CD4-positive, CD25-positive, alpha-beta regulatory T cell (primary cell): ENCODE results near the gene NUFIP1. TPM values are rescaled to one million over a fixed set of nuclear protein-coding genes. Genes with fewer than 3 reads are reported as not detected.
"Not testable (repeated sequence)": the region's sequence is repeated elsewhere in the genome, so short reads cannot be mapped to it uniquely, and the experiment has no call there.

Experiments used
- ATAC-seq, 2 donors: fragments of 150-1000 bp; cut with Tn5 transposase; one replicate each; pipeline ENCODE4 v1.10.0; 2021; ENCODE audit warnings: low read depth in 2 of 2, moderate number of reproducible peaks in 2 of 2, moderate library complexity in 1 of 2
- DNase-seq, 3 donors: peaks; one replicate each; pipeline versions ENCODE4 v3.0.0 to v3.0.0-alpha.2; 2012 to 2022; ENCODE audit warnings: mixed read lengths in 1 of 3
- H3K27ac ChIP-seq: one replicate; pipeline ENCODE4 v1.7.0; 2013; ENCODE audit warnings: mild to moderate bottlenecking, low read length; ENCODE audit not compliant: insufficient read depth, poor library complexity, severe bottlenecking
- H3K27me3 ChIP-seq: one replicate; pipeline ENCODE4 v1.7.0; 2013; ENCODE audit warnings: low read length; ENCODE audit not compliant: control insufficient read depth, insufficient read depth
- H3K36me3 ChIP-seq: one replicate; pipeline ENCODE4 v1.7.0; 2013; ENCODE audit warnings: mild to moderate bottlenecking, low read length, moderate library complexity; ENCODE audit not compliant: control insufficient read depth, insufficient read depth
- H3K4me1 ChIP-seq: 2 replicates; pipeline ENCODE4 v1.7.0; 2013; ENCODE audit warnings: mild to moderate bottlenecking, low read length; ENCODE audit not compliant: insufficient read depth, control insufficient read depth, poor library complexity, severe bottlenecking
- H3K4me3 ChIP-seq: one replicate; pipeline ENCODE4 v1.7.0; 2013; ENCODE audit warnings: low read depth, mild to moderate bottlenecking, low read length, moderate library complexity
- H3K9me3 ChIP-seq, 2 experiments: 1 replicate in 1 of 2; 2 replicates in 1 of 2; pipeline ENCODE4 v1.7.0; 2013; ENCODE audit warnings: low read length in 2 of 2, mild to moderate bottlenecking in 1 of 2, moderate library complexity in 1 of 2; ENCODE audit not compliant: control insufficient read depth in 2 of 2
- H3K27ac Mint-ChIP-seq, 3 donors: one replicate each; pipeline ENCODE4 v1.8.0; 2020 to 2022; ENCODE audit warnings: mild to moderate bottlenecking in 3 of 3, mixed read lengths in 3 of 3, moderate library complexity in 2 of 3
- H3K27me3 Mint-ChIP-seq: one replicate; pipeline ENCODE4 v1.8.0; 2022; ENCODE audit warnings: mild to moderate bottlenecking, mixed read lengths
- H3K36me3 Mint-ChIP-seq: one replicate; pipeline ENCODE4 v1.8.0; 2020; ENCODE audit warnings: mixed read lengths
- H3K4me1 Mint-ChIP-seq, 4 donors: one replicate each; pipeline ENCODE4 v1.8.0; 2020 to 2022; ENCODE audit warnings: mixed read lengths in 4 of 4, mild to moderate bottlenecking in 1 of 4
- H3K4me3 Mint-ChIP-seq, 4 donors: one replicate each; pipeline ENCODE4 v1.8.0; 2020 to 2022; ENCODE audit warnings: mild to moderate bottlenecking in 4 of 4, mixed read lengths in 4 of 4, moderate library complexity in 3 of 4
- H3K9me3 Mint-ChIP-seq, 7 donors: one replicate each; pipeline ENCODE4 v1.8.0; 2020 to 2022; ENCODE audit warnings: mixed read lengths in 7 of 7, mild to moderate bottlenecking in 3 of 7, moderate library complexity in 2 of 7
- polyA plus RNA-seq, 4 donors: library from polyadenylated mRNA; unstranded; fragments of 300-500 nt; fragmentation: Illumina TruSeq; gene quantifications; one replicate each; pipeline ENCODE4 v1.2.3, GENCODE V29; 2021
- total RNA-seq: library from RNA; stranded (reverse); gene quantifications from one replicate; pipeline ENCODE4 v1.2.3, GENCODE V29; 2022

The NUFIP1 gene
- 4.8 TPM for total RNA-seq
- polyA plus RNA-seq: 1 to 10 TPM; 4.0 to 4.2 (median 4.1) TPM

GRCh38 chr13:44989071-44989889 is at the start of gene NUFIP1, which contains the start of gene GPALPP1:
Gene NUFIP1, minus strand, starts transcription at chr13:44989471. Its CDS starts 35 bp downstream, at chr13:44989436.
Gene GPALPP1, plus strand, starts transcription at chr13:44989538. Its CDS starts 117 bp downstream, at chr13:44989655.
- Histone ChIP-seq H3K4me1 (peaks cover 27% of the 10 kb centered on the region), H3K36me3 (peaks cover 5% of the 10 kb centered on the region), H3K4me3 (peak within 1 kb of the TSS; percentile 94), H3K9me3 (no peaks in the 10 kb centered on the region), H3K27me3 (no peaks in the 10 kb centered on the region), H3K27ac (peak within 1 kb of the TSS; percentile 84)
- Mint-ChIP-seq H3K36me3 (peaks cover 11% of the 10 kb centered on the region), H3K4me1 (peaks cover 16 to 71% (median 57%) of the 10 kb centered on the region in 4 donors), H3K4me3 (peak within 1 kb of the TSS; percentile 99 to 100 (median 100)), H3K27me3 (peaks cover 7% of the 10 kb centered on the region), H3K9me3 (no peaks in the 10 kb centered on the region), H3K27ac (peak within 1 kb of the TSS; percentile 94 to 99 (median 98))
- DNase-seq: peak; percentile 88 to 94 (median 92)
- ATAC-seq: peak; percentile 98 to 99

- no peaks in the 10 kb centered on the region for H3K27me3 Mint-ChIP-seq
- H3K36me3 Mint-ChIP-seq: peaks cover 10% of the 10 kb centered on the region
- ATAC-seq (no peak), DNase-seq (no peak)
- no peak overlapping the region for H3K4me3 Mint-ChIP-seq
- H3K36me3 ChIP-seq: peaks cover 6% of the 10 kb centered on the region
- peaks cover 0 to 6% (median 3%) of the 10 kb centered on the region in 4 donors for H3K4me1 Mint-ChIP-seq
- H3K27me3 ChIP-seq: no peaks in the 10 kb centered on the region
- no peaks in the 10 kb centered on the region for H3K9me3 ChIP-seq
- H3K9me3 Mint-ChIP-seq: no peaks in the 10 kb centered on the region
- no peaks in the 10 kb centered on the region for H3K4me1 ChIP-seq
- no peak overlapping the region for H3K27ac ChIP-seq
- no peak overlapping the region for H3K4me3 ChIP-seq
- H3K27ac Mint-ChIP-seq: peak overlapping the region in 1 of 3 donors; percentile 47
These were observed 46.9 kb upstream of the NUFIP1 start for GRCh38 chr13:45036206-45036605.

DNA sequence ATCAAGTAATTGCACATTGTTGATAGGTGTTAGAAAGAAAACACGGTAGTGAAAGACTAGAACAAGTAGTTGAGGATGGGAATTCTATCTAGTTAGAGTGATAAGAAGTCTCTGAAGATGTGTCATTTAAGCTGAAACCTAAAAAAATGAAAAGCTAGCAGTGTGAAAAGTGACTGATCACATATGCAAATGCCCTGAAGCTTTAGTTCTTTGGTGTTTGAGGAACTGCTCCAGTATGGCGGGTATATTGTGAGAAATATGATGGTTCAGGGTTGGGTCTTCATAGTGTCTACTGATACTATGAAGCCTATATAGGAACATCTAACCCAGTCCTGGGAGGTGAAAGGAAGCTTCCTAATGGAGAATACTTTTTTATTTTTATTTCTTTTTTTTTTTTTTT is 45.1 kb upstream of the NUFIP1 start:
- DNase-seq (no peak), ATAC-seq (no peak)
- Histone ChIP-seq H3K9me3 (no peaks in the 10 kb centered on the region), H3K4me1 (no peaks in the 10 kb centered on the region), H3K27ac (no peak overlapping the region), H3K27me3 (no peaks in the 10 kb centered on the region), H3K36me3 (peaks cover 11% of the 10 kb centered on the region), H3K4me3 (no peak overlapping the region)
- no peaks in the 10 kb centered on the region for H3K9me3 Mint-ChIP-seq
- no peak overlapping the region for H3K27ac Mint-ChIP-seq
- peaks cover 14% of the 10 kb centered on the region for H3K36me3 Mint-ChIP-seq
- H3K4me3 Mint-ChIP-seq: no peak overlapping the region
- H3K4me1 Mint-ChIP-seq: no peaks in the 10 kb centered on the region
- H3K27me3 Mint-ChIP-seq: no peaks in the 10 kb centered on the region

GRCh38 chr13:45024847-45025246 is 35.6 kb upstream of the NUFIP1 start:
- DNase-seq (no peak), ATAC-seq (no peak)
- Mint-ChIP-seq H3K4me1 (peaks cover 0 to 2% (median 0%) of the 10 kb centered on the region in 4 donors), H3K4me3 (no peak overlapping the region), H3K9me3 (no peaks in the 10 kb centered on the region), H3K27ac (no peak overlapping the region), H3K27me3 (no peaks in the 10 kb centered on the region), H3K36me3 (peaks cover 34% of the 10 kb centered on the region)
- Histone ChIP-seq H3K9me3 (no peaks in the 10 kb centered on the region), H3K27ac (no peak overlapping the region), H3K4me1 (no peaks in the 10 kb centered on the region), H3K36me3 (peaks cover 57% of the 10 kb centered on the region), H3K27me3 (no peaks in the 10 kb centered on the region), H3K4me3 (no peak overlapping the region)

GRCh38 chr13:45021250-45021649 is 32.0 kb upstream of the NUFIP1 start:
- H3K4me3 ChIP-seq: no peak overlapping the region
- Mint-ChIP-seq H3K9me3 (no peaks in the 10 kb centered on the region), H3K4me1 (peaks cover 0 to 2% (median 0%) of the 10 kb centered on the region in 4 donors), H3K27me3 (no peaks in the 10 kb centered on the region), H3K36me3 (peaks cover 22% of the 10 kb centered on the region), H3K4me3 (no peak overlapping the region), H3K27ac (peak overlapping the region in 1 of 3 donors; percentile 38)
- H3K27me3 ChIP-seq: no peaks in the 10 kb centered on the region
- no peaks in the 10 kb centered on the region for H3K9me3 ChIP-seq
- H3K4me1 ChIP-seq: no peaks in the 10 kb centered on the region
- no peak overlapping the region for H3K27ac ChIP-seq
- no peak for DNase-seq
- H3K36me3 ChIP-seq: peaks cover 49% of the 10 kb centered on the region
- ATAC-seq: no peak

DNA sequence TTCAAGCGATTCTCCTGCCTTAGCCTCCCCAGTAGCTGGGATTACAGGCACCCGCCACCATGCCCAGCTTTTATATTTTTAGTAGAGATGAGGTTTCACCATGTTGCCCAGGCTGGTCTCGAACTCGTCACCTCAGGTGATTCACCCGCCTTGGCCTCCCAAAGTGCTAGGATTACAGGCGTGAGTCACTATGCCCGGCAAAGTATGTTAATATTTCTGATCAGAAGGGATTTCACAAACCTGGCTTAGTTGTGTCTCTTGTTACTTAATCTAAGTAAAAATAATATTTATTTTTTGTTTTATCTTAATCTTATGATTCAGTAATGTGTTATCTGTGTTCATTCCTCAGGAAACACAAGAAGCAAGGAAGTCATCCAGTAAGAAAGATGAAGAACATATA is 30.7 kb upstream of the NUFIP1 start:
- H3K27me3 Mint-ChIP-seq, H3K4me3 ChIP-seq, H3K27ac Mint-ChIP-seq, H3K9me3 ChIP-seq, H3K27me3 ChIP-seq, H3K4me1 ChIP-seq, H3K4me1 Mint-ChIP-seq, H3K4me3 Mint-ChIP-seq, H3K9me3 Mint-ChIP-seq, DNase-seq, H3K27ac ChIP-seq, ATAC-seq: not testable (repeated sequence)
- peaks cover 26% of the 10 kb centered on the region for H3K36me3 Mint-ChIP-seq
- peaks cover 57% of the 10 kb centered on the region for H3K36me3 ChIP-seq

GRCh38 chr13:45016792-45017425 is 27.6 kb upstream of the NUFIP1 start:
- ATAC-seq: no peak
- H3K27me3 Mint-ChIP-seq: no peaks in the 10 kb centered on the region
- Histone ChIP-seq H3K27me3 (no peaks in the 10 kb centered on the region), H3K27ac (no peak overlapping the region), H3K4me1 (no peaks in the 10 kb centered on the region), H3K9me3 (no peaks in the 10 kb centered on the region), H3K4me3 (no peak overlapping the region), H3K36me3 (peaks cover 64% of the 10 kb centered on the region)
- no peaks in the 10 kb centered on the region for H3K9me3 Mint-ChIP-seq
- peaks cover 36% of the 10 kb centered on the region for H3K36me3 Mint-ChIP-seq
- DNase-seq: no peak
- no peak overlapping the region for H3K27ac Mint-ChIP-seq
- peaks cover 0 to 9% (median 3%) of the 10 kb centered on the region in 4 donors for H3K4me1 Mint-ChIP-seq
- no peak overlapping the region for H3K4me3 Mint-ChIP-seq
